K562 (cell line): ENCODE measurements around the gene TRABD2B. TPM values are rescaled to one million over a fixed set of nuclear protein-coding genes. Genes with fewer than 3 reads are reported as not detected.

Source experiments
- ATAC-seq: fragments of 200-7000 bp; cut with Tn5 transposase; 3 replicates; pipeline ENCODE4 v1.9.1; 2020; ENCODE audit warnings: moderate library complexity
- BruUV-seq: library from RNA; stranded (reverse); fragments of 400-500 nt; replicated peaks from 2 replicates; lab custom pipeline; 2021; lab: Mats Ljungman, UMichigan
- CTCF ChIA-PET: fragments of 300-600 bp; formaldehyde crosslinking; extraction: SDS; loops from one replicate; lab custom pipeline; 2021; ENCODE audit warnings: low intra/inter-chr PET ratio; lab: Yijun Ruan, JAX
- POLR2A ChIA-PET: fragments of 300-600, 350-650 bp; sonication (Branson Sonifier 250); formaldehyde crosslinking; extraction: SDS; loops from one replicate; lab custom pipeline; 2021; ENCODE audit warnings: antibody characterized with exemption, inconsistent platforms; lab: Yijun Ruan, JAX
- DNase-seq, 4 experiments: peaks; one replicate each; pipeline versions ENCODE4 v3.0.0 to v3.0.0-alpha.2; 2011 to 2018; ENCODE audit warnings: low spot score in 3 of 4, mixed read lengths in 3 of 4; ENCODE audit errors: extremely low read depth in 1 of 4
- FAIRE-seq: peaks from 2 replicates; lab custom pipeline; 2011; peaks lifted over from hg19 to GRCh38; lab: Jason Lieb, UNC
- H2AFZ ChIP-seq: 2 replicates; pipeline ENCODE4 v1.6.0; 2011; ENCODE audit warnings: low read depth, low read length, control low read depth, inconsistent platforms
- H3K27ac ChIP-seq: fragments of 200-600 bp; 3 replicates; pipeline ENCODE4 v1.8.0; 2011; ENCODE audit warnings: low read depth, mild to moderate bottlenecking, control low read depth, inconsistent platforms, low read length, moderate library complexity, mixed read lengths; ENCODE audit errors: extremely low read depth
- H3K27me3 ChIP-seq, 2 experiments: fragments of 300-600 bp in 1 of 2; 2 replicates in 1 of 2; 3 replicates in 1 of 2; pipeline versions ENCODE4 v1.6.0 to v1.8.0; 2011; ENCODE audit warnings: inconsistent platforms in 2 of 2, low read length in 2 of 2, mild to moderate bottlenecking in 1 of 2, mixed read lengths in 1 of 2, moderate library complexity in 1 of 2; ENCODE audit not compliant: control insufficient read depth in 2 of 2, insufficient read depth in 2 of 2
- H3K36me3 ChIP-seq: fragments of 300-600 bp; 3 replicates; pipeline ENCODE4 v1.8.0; 2011; ENCODE audit warnings: mild to moderate bottlenecking, low read length, inconsistent platforms; ENCODE audit not compliant: control insufficient read depth, insufficient read depth
- H3K4me1 ChIP-seq, 2 experiments: fragments of 200-600 bp in 1 of 2; replicated peaks in 1 of 2; 2 replicates in 1 of 2; 3 replicates in 1 of 2; pipeline versions ENCODE4 v1.5.1 to v1.8.0; 2011; ENCODE audit warnings: inconsistent platforms in 2 of 2, low read length in 2 of 2, mild to moderate bottlenecking in 1 of 2, mixed read lengths in 1 of 2, moderate library complexity in 1 of 2; ENCODE audit not compliant: control insufficient read depth in 2 of 2, insufficient read depth in 2 of 2
- H3K4me2 ChIP-seq: 2 replicates; pipeline ENCODE4 v1.6.1; 2011; ENCODE audit warnings: low read length, control low read depth, inconsistent platforms, mixed read lengths; ENCODE audit not compliant: insufficient read depth
- H3K4me3 ChIP-seq: fragments of 200-600 bp; sonication (generic), shearing (Covaris generic); 2 replicates; pipeline ENCODE4 v1.5.1; 2016; ENCODE audit warnings: control low read depth, inconsistent platforms
- H3K79me2 ChIP-seq: fragments of 200-600 bp; 3 replicates; pipeline ENCODE4 v1.8.0; 2011; ENCODE audit warnings: low read length, inconsistent platforms; ENCODE audit not compliant: control insufficient read depth, insufficient read depth
- H3K9ac ChIP-seq, 2 experiments: 2 replicates each; pipeline versions ENCODE4 v1.6.0 to v1.6.1; 2011; ENCODE audit warnings: low read depth in 2 of 2, low read length in 2 of 2, control low read depth in 1 of 2, inconsistent platforms in 1 of 2, mild to moderate bottlenecking in 1 of 2, mixed read lengths in 1 of 2; ENCODE audit not compliant: insufficient read depth in 1 of 2
- H3K9me1 ChIP-seq: one replicate; pipeline ENCODE4 v1.6.0; 2011; ENCODE audit warnings: inconsistent platforms, mild to moderate bottlenecking, low read length, moderate library complexity; ENCODE audit not compliant: control insufficient read depth, insufficient read depth
- H3K9me3 ChIP-seq: replicated peaks from 2 replicates; pipeline ENCODE4 v1.5.1; 2011; ENCODE audit warnings: low read depth, low read length, inconsistent platforms; ENCODE audit not compliant: control insufficient read depth, insufficient read depth
- H4K20me1 ChIP-seq: replicated peaks from 2 replicates; pipeline ENCODE4 v1.6.1; 2011; ENCODE audit warnings: low read length, inconsistent platforms, mixed read lengths; ENCODE audit not compliant: control insufficient read depth, insufficient read depth
- GABPA ChIP-seq: fragments of 200-800 bp; sonication (Bioruptor generic); conservative IDR thresholded peaks from 2 replicates; pipeline ENCODE4 v1.6.1; 2016; ENCODE audit warnings: low read depth, missing genetic modification characterization, missing compliant biosample characterization
- SFPQ ChIP-seq: fragments of 200-400 bp; formaldehyde crosslinking; IDR thresholded peaks from 2 replicates; pipeline ENCODE4 v1.6.1; 2017; ENCODE audit warnings: mild to moderate bottlenecking, low read depth, low read length, moderate library complexity
- TEAD2 ChIP-seq: fragments of 450-650 bp; IDR thresholded peaks from 2 replicates; pipeline ENCODE4 v1.6.1; 2016; ENCODE audit warnings: missing genetic modification characterization, control low read depth, missing compliant biosample characterization
- WGBS: fragments of 100-300 bp; shearing (Covaris generic); methylation state at CpG from one replicate; pipeline ENCODE4 v1.1.6; 2016; ENCODE audit warnings: low coverage, mixed read lengths; ENCODE audit not compliant: insufficient coverage; ENCODE audit errors: missing lambda C conversion rate; 5-methylcytosine and 5-hydroxymethylcytosine counted together
- in situ Hi-C: fragments of 300-500 bp; cut with MboI; formaldehyde crosslinking; loops from 4 replicates; pipeline ENCODE4 v1.15.0; 2018; ENCODE audit warnings: inconsistent platforms, mixed read lengths
- intact Hi-C: fragments of 100-400 bp; cut with micrococcal nuclease; formaldehyde crosslinking; loops from 2 replicates; pipeline ENCODE4 v1.14.2; 2022
- polyA plus RNA-seq, 8 experiments: library from polyadenylated mRNA; depleted of rRNA in 4 of 8; stranded (reverse) in 5 of 8; unstranded in 3 of 8; fragments of >200 nt; fragmentation: Nextera tagmentation in 2 of 8; fragmentation: Illumina TruSeq in 1 of 8; extraction: Ambion mirVana in 2 of 8; extraction: Trizol in 1 of 8; gene quantifications; 2 replicates each; pipeline versions ENCODE4 v1.2.1 to v1.2.3, GENCODE V29; 2011 to 2014; ENCODE audit warnings: inconsistent platforms in 1 of 8, missing spikeins in 1 of 8
- total RNA-seq, 7 experiments: library from RNA; depleted of rRNA in 6 of 7; stranded (reverse); fragments of >200 nt in 6 of 7; fragmentation: Illumina TruSeq in 2 of 7; extraction: Trizol in 2 of 7; gene quantifications; 2 replicates each; pipeline versions ENCODE4 v1.2.1 to v1.2.3, GENCODE V29; 2011 to 2021; ENCODE audit warnings: low replicate concordance in 1 of 7

Gene TRABD2B
- total and polyA plus RNA-seq, 9 of the 15 experiments (the other 6 are each of a cell fraction or from before 2014, with no cell fraction given) = not detected

- TF ChIP-seq SFPQ = no peak
- TF ChIP-seq, all 486 proteins: peak for 76
Measured at GRCh38 chr1:47921935-47922415, 75.2 kb downstream of the TRABD2B start (continued).

GRCh38 chr1:47919113-47919833, 77.9 kb downstream of the TRABD2B start:
- POLR2A ChIA-PET = interaction anchor here (0.6 to 1.1 kb wide), 2 partner anchors 9 to 106 kb away, joined by 3 read pairs; no protein-coding TSS in a partner anchor
- no TSS peak for BruUV-seq
- TF ChIP-seq GABPA (tag) (0 out of 2 replicates have a peak, but pooled peaks have one; percentile 27), TEAD2 (tag) (no peak)

More at GRCh38 chr1:47919113-47919833, 77.9 kb downstream of the TRABD2B start:
- no peaks in the 10 kb centered on the region for H3K9me3 ChIP-seq
- H4K20me1 ChIP-seq = no peaks in the 10 kb centered on the region
- no peak overlapping the region for H3K4me3 ChIP-seq
- H3K79me2 ChIP-seq = no peaks in the 10 kb centered on the region
- CTCF ChIA-PET = no interaction called here
- intact Hi-C loops = no loop called here
- H3K4me1 ChIP-seq = peaks cover 0 to 3% of the 10 kb centered on the region in 2 experiments; a peak in 2 of 5 replicates
- ATAC-seq (no peak), FAIRE-seq (no peak), DNase-seq (no peak)
- no peak overlapping the region for H3K9ac ChIP-seq
- H2AFZ ChIP-seq = no peak overlapping the region
- no peak overlapping the region for H3K27ac ChIP-seq
- H3K36me3 ChIP-seq = no peaks in the 10 kb centered on the region
- H3K27me3 ChIP-seq = peaks cover 0 to 9% of the 10 kb centered on the region in 2 experiments; a peak in 1 of 5 replicates
- in situ Hi-C loops = no loop called here
- H3K9me1 ChIP-seq = no peaks in the 10 kb centered on the region
- 2% methylated on average over 3 of the region's 3 CpGs for WGBS
- H3K4me2 ChIP-seq = no peak overlapping the region
